DOHH2 (cell line): ENCODE measurements around the gene MICU2.

Experiments
- H3F3A ChIP-seq: fragments of 200-600 bp; sonication (generic), shearing (Covaris generic); 2 replicates; pipeline ENCODE4 v1.6.0; 2016; ENCODE audit warnings: antibody characterized with exemption, mild to moderate bottlenecking; ENCODE audit not compliant: control insufficient read depth, insufficient read depth
- H3K27ac ChIP-seq: fragments of 200-600 bp; sonication (generic); 2 replicates; pipeline ENCODE4 v1.5.1; 2014; ENCODE audit warnings: low read depth, mild to moderate bottlenecking, low read length, moderate library complexity
- H3K27me3 ChIP-seq: fragments of 200-600 bp; sonication (generic); 2 replicates; pipeline ENCODE4 v1.6.1; 2014; ENCODE audit warnings: mild to moderate bottlenecking, low read length, mixed read lengths; ENCODE audit not compliant: control insufficient read depth
- H3K36me3 ChIP-seq: fragments of 200-600 bp; sonication (generic); 2 replicates; pipeline ENCODE4 v1.6.1; 2014; ENCODE audit warnings: mild to moderate bottlenecking, low read length, moderate library complexity, mixed read lengths; ENCODE audit not compliant: control insufficient read depth
- H3K4me1 ChIP-seq: fragments of 200-600 bp; sonication (generic); 2 replicates; pipeline ENCODE4 v1.6.1; 2014; ENCODE audit warnings: mild to moderate bottlenecking, low read length, mixed read lengths; ENCODE audit not compliant: control insufficient read depth
- H3K4me2 ChIP-seq: fragments of 200-600 bp; sonication (generic); 2 replicates; pipeline ENCODE4 v1.6.0; 2014; ENCODE audit warnings: mild to moderate bottlenecking, low read length, moderate library complexity
- H3K4me3 ChIP-seq: fragments of 200-600 bp; sonication (generic); 2 replicates; pipeline ENCODE4 v1.5.1; 2014; ENCODE audit warnings: mild to moderate bottlenecking, low read length, mixed read lengths
- H3K79me2 ChIP-seq: fragments of 200-600 bp; sonication (generic); 2 replicates; pipeline ENCODE4 v1.6.1; 2014; ENCODE audit warnings: mild to moderate bottlenecking, low read length, mixed read lengths; ENCODE audit not compliant: control insufficient read depth
- H3K9me2 ChIP-seq: fragments of 200-600 bp; sonication (generic); replicated peaks from 2 replicates; pipeline ENCODE4 v1.6.1; 2014; ENCODE audit warnings: mild to moderate bottlenecking, low read length, mixed read lengths; ENCODE audit not compliant: control insufficient read depth
- H3K9me3 ChIP-seq: fragments of 200-600 bp; sonication (generic); 2 replicates; pipeline ENCODE4 v1.6.1; 2014; ENCODE audit warnings: antibody characterized with exemption, low read length, mixed read lengths; ENCODE audit not compliant: control insufficient read depth, insufficient read depth
- H4K20me1 ChIP-seq: fragments of 200-600 bp; sonication (generic); 2 replicates; pipeline ENCODE4 v1.6.0; 2014; ENCODE audit warnings: low read depth, mild to moderate bottlenecking, antibody characterized with exemption, low read length, moderate library complexity; ENCODE audit not compliant: control insufficient read depth, insufficient read depth
- EZH2phosphoT487 ChIP-seq: fragments of 200-600 bp; sonication (generic); IDR thresholded peaks from 2 replicates; pipeline ENCODE4 v1.6.1; 2017; ENCODE audit warnings: borderline replicate concordance, mild to moderate bottlenecking, antibody characterized with exemption, low read length, moderate library complexity, mixed read lengths
- TF ChIP-seq, protein P1 (sequence below): fragments of 200-600 bp; sonication (generic); IDR thresholded peaks from one replicate; pipeline ENCODE4 v1.5.1; 2014; ENCODE audit warnings: antibody characterized with exemption, mild to moderate bottlenecking, low read depth, low read length; ENCODE audit not compliant: poor library complexity, severe bottlenecking

The MICU2 gene

GRCh38 chr13:21537105-21537504, 66.9 kb downstream of the MICU2 start:
- Histone ChIP-seq H3K36me3 (no peaks in the 10 kb centered on the region), H3K27ac (no peak overlapping the region), H3K27me3 (no peaks in the 10 kb centered on the region), H3K79me2 (no peaks in the 10 kb centered on the region), H3K4me1 (no peaks in the 10 kb centered on the region), H3K4me3 (no peak overlapping the region), H3F3A (no peaks in the 10 kb centered on the region), H3K4me2 (no peak overlapping the region), H3K9me2 (no peaks in the 10 kb centered on the region), H3K9me3 (no peaks in the 10 kb centered on the region), H4K20me1 (no peaks in the 10 kb centered on the region)
- TF ChIP-seq EZH2phosphoT487, result no peak
- TF ChIP-seq, protein P1, sequence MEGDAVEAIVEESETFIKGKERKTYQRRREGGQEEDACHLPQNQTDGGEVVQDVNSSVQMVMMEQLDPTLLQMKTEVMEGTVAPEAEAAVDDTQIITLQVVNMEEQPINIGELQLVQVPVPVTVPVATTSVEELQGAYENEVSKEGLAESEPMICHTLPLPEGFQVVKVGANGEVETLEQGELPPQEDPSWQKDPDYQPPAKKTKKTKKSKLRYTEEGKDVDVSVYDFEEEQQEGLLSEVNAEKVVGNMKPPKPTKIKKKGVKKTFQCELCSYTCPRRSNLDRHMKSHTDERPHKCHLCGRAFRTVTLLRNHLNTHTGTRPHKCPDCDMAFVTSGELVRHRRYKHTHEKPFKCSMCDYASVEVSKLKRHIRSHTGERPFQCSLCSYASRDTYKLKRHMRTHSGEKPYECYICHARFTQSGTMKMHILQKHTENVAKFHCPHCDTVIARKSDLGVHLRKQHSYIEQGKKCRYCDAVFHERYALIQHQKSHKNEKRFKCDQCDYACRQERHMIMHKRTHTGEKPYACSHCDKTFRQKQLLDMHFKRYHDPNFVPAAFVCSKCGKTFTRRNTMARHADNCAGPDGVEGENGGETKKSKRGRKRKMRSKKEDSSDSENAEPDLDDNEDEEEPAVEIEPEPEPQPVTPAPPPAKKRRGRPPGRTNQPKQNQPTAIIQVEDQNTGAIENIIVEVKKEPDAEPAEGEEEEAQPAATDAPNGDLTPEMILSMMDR, result no peak

DNA sequence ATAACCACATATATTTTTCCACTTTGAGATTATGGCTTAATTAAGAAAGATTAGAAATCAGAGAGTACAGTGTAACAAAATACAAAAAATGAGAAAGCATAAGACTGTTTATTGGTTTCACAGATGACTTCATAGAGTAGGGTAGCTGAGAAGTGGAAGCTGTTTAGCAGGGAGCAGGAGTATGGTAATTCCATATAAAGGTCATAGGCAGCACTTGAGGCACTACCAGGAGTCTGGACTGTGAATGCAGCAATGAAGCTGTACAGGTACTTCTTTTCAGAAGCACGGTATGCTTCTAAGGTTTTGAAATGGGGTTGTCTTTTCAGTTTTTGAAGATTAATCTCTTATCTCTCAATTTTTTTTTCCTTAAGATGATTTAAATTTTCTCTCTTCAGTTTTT, 69.2 kb downstream of the MICU2 start:
- Histone ChIP-seq H3K4me3 (no peak overlapping the region), H4K20me1 (no peaks in the 10 kb centered on the region), H3K4me2 (no peak overlapping the region), H3K36me3 (no peaks in the 10 kb centered on the region), H3K79me2 (no peaks in the 10 kb centered on the region), H3K4me1 (no peaks in the 10 kb centered on the region), H3K9me2 (no peaks in the 10 kb centered on the region), H3K27me3 (no peaks in the 10 kb centered on the region), H3K27ac (no peak overlapping the region), H3K9me3 (no peaks in the 10 kb centered on the region), H3F3A (no peaks in the 10 kb centered on the region)
- no peak for TF ChIP-seq EZH2phosphoT487
- TF ChIP-seq, protein P1, result no peak

GRCh38 chr13:21531455-21531854, 72.5 kb downstream of the MICU2 start:
- no peaks in the 10 kb centered on the region for H3K9me3 ChIP-seq
- no peak overlapping the region for H3K4me3 ChIP-seq
- peaks cover 2% of the 10 kb centered on the region; the same call in 1 of the 2 replicates for H3K36me3 ChIP-seq
- no peak overlapping the region for H3K27ac ChIP-seq
- TF ChIP-seq EZH2phosphoT487, result no peak
- TF ChIP-seq, protein P1, result no peak
- no peak overlapping the region for H3K4me2 ChIP-seq
- H3K27me3 ChIP-seq, result no peaks in the 10 kb centered on the region
- H3K4me1 ChIP-seq, result no peaks in the 10 kb centered on the region
- no peaks in the 10 kb centered on the region for H3K79me2 ChIP-seq
- H3K9me2 ChIP-seq, result no peaks in the 10 kb centered on the region
- H3F3A ChIP-seq, result no peaks in the 10 kb centered on the region
- H4K20me1 ChIP-seq, result no peaks in the 10 kb centered on the region

- TF ChIP-seq EZH2phosphoT487, result no peak
- TF ChIP-seq, protein P1, result no peak
- no peaks in the 10 kb centered on the region for H3K9me2 ChIP-seq
- H3K36me3 ChIP-seq, result peaks cover 5% of the 10 kb centered on the region
- no peaks in the 10 kb centered on the region for H3K27me3 ChIP-seq
- H3K79me2 ChIP-seq, result no peaks in the 10 kb centered on the region
- no peak overlapping the region for H3K4me2 ChIP-seq
- no peaks in the 10 kb centered on the region for H3K4me1 ChIP-seq
- H3K9me3 ChIP-seq, result no peaks in the 10 kb centered on the region
- H3K27ac ChIP-seq, result no peak overlapping the region
- no peak overlapping the region for H3K4me3 ChIP-seq
- no peaks in the 10 kb centered on the region for H3F3A ChIP-seq
- no peaks in the 10 kb centered on the region for H4K20me1 ChIP-seq
Measured at GRCh38 chr13:21530656-21531055, 73.3 kb downstream of the MICU2 start.
